T47D (cell line): Measurements from ENCODE around the gene CCDC24.

Experiments used
- DNase-seq, 2 experiments: peaks; one replicate each; pipeline versions ENCODE4 v3.0.0 to v3.0.0-alpha.2; 2011 to 2012; ENCODE audit warnings: low read depth in 1 of 2, low spot score in 1 of 2
- JUND ChIP-seq: IDR thresholded peaks from 2 replicates; pipeline ENCODE4 v1.6.1; 2012; ENCODE audit warnings: low read depth
- in situ Hi-C: cut with HindIII; loops from 2 replicates; pipeline ENCODE4 v1.10.0; 2016; ENCODE audit warnings: low sequenced_read_pairs, low pct_unique_long_range_greater_than_20kb

The CCDC24 gene

DNA sequence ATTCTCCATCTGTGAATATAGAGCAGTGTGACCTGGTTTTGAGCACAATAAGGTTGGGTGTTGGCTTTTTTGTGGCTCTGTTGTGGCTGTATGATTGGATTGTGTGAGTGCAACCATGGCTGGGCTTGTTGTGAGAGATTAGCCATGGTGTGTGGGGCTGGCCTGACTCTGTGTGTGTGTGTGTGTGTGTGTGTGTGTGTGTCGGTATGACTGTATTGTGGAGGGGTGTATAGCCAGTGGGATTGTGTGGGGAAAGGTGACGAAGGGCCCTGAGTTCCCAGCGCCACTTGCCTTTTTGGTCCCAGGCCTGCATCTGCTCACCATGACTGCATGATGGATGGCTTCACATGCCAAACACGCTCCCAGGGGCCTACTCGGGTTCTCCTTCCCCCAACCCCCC, 45.8 kb downstream of the CCDC24 start:
- in situ Hi-C loops: no loop called here
- no peak for TF ChIP-seq JUND
- no peak for DNase-seq

DNA sequence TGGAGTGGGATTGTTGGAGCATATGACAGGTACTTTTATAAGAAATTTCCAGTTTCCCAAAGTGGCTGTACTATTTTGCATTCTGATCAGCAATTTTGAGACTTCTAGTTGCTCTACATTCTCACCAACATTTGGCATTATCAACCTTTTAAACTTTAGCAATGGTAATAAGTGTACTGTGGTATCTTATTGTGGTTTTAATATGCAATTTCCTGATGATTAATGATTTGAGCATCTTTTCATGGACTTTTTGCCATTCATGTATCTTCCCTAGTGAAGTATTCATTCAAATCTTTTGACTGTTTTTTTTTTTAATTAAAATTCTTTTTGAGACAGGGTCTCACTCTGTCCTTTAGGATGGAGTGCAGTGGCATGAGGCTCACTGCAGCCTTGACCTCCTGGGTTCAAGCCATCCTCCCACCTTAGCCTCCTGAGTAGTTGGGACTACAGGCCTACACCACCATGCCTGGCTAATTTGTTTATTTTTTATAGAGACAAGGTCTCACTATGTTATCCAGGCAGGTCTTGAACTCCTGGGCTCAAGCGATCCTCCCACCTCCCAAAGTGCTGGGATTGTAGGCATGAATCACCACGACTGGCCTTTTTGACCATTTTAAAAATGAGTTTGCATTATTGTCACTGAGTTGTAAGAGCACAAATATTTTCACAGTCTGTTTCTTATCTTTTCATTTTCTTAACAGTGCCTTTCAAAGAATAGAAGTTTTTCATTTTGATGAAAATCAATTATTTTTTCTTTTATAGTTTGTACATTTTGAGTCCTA, 47.7 kb downstream of the CCDC24 start:
- no peak for DNase-seq
- TF ChIP-seq JUND: no peak
- in situ Hi-C loops: no loop called here

DNA sequence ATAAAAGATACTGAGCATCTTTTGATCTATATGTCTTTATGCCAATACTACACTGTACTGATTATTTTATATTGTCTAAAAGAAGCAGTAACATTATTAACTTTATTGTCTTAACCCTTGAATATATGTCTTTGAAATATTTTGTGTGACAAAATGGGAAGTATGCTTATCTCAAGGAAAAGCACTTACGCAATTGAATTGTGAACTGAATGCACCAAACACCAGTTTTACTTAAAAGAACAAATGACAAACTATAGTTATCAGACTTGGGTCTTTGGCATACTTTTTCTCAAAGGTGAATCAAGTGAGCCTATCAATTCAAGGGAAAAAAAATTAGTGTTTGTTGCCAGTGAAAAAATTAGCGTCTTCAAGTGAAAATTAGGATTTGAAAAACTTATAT, 49.0 kb downstream of the CCDC24 start:
- DNase-seq: no peak
- in situ Hi-C loops: no loop called here
- TF ChIP-seq JUND: no peak

DNA sequence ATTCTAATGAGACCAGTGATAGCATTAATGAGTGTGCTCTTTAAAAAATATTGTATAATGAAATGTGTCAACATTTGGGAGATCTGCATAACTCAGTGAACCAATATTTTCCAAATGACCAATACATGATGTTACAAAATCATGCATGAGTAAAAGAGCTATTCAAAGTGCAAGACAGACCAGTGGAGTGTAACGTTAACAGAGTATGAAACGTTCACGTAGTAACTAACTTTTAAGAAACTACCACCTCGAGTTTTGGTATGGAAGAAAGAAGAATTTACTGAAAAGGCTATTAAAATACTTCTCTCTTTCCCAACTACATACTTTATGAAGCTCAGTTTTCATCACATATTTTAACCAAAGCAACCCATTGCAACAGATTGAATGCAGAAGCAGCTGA, 49.4 kb downstream of the CCDC24 start:
- no peak for DNase-seq
- in situ Hi-C loops: no loop called here
- TF ChIP-seq JUND: no peak

DNA sequence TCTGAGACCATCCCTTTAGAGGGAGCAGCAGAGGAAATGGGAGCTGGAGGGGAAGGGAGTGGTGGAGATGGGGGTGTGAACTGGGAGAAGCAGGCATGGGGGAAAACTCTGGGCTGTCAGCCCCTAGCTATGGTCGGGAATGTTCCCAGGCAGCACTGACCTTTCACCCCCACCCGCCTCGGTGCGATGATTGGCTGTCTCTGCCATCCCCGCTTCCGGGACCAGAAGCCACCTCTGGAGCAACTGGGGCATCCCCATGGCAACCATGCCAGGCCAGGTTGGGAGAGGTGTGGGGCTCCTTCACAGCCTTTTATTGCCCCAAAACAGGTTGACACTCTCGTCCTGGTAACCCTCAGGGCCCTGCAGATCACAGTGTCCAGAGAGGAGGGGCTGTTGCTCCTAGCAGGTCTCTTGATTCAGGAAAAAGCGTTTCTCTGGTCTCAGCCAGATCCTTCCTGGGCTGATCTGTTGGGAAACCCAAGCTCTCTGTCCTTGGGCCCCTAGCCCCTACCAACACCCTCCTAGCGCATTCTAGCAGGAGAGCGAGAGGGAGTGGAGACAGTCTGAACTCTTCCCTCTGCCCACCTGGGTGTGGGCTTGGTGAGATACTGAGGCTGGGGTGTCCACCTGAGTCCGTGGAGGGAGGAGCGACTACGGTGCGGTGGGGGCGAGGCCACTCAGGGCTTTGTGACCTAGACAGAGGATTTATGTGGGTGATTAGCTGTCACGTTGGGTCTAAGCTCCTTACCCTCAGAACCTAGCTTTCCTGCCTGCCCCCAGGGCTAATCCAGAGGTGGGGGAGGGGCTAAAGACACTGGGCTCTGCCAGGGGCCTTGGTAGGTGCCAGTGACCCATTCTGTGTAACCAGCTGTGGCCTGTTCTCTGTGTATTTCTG, 52.0 kb downstream of the CCDC24 start:
- no peak for TF ChIP-seq JUND
- in situ Hi-C loops: no loop called here
- DNase-seq: no peak

DNA sequence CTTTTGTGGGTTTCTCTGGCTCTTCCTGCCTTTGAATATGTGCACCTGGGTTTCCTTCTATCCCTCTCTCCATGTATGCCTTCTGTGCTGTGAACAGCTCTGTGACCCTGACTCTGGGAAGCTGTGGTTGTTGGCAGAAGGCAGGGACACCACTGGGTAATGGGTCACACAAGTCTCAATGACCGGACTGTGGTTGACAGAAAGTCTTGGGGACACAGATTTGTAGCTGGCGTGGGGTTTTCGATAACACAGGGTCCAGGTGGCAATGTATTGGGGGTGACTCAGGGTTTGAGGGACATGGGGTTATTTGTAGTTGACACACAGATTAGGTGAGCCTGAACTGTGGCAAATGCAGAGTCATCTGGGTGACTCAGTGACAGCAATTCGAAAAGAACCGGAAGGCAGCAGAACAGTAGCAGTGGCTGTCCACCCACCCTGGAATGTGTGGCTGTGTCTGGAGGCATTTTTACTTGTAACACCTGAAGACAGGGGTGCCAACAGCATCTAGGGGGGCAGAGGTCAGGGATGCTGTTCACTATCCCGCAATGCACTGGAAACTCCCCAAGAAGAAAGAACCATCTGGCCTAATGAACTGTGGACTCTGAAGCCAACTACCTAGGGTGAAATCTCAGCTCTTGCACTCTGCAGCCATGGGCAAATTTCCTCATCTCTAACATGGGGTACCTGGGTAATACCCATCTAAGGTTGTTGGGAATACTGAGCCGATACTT, 52.8 kb downstream of the CCDC24 start:
- no peak for DNase-seq
- no peak for TF ChIP-seq JUND
- in situ Hi-C loops: no loop called here

DNA sequence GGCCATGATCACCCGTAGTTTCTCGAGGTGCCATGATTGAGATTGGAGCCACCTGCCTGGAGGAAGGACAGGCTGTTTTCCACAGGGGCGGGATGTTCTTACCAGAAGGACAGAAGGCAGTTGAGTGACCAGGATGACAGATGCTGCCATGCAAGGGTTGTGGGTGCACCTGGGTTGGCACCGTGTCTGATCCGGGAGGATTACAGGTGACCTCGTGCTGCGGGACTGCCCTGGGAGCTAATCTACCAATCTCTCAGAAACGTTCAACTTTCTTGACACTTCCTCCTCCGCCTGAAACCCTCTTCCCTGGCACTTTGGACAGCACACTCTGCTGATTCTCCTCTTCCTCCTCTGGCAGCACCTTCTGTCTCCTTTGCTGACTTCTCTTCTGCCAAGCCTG, 53.7 kb downstream of the CCDC24 start:
- DNase-seq: no peak
- no peak for TF ChIP-seq JUND
- in situ Hi-C loops: no loop called here
